ENCODE results near the gene YPEL1.
"Not testable (repeated sequence)": the region's sequence is repeated elsewhere in the genome, so short reads cannot be mapped to it uniquely, and the experiment has no call there.

YPEL1 gene

DNA sequence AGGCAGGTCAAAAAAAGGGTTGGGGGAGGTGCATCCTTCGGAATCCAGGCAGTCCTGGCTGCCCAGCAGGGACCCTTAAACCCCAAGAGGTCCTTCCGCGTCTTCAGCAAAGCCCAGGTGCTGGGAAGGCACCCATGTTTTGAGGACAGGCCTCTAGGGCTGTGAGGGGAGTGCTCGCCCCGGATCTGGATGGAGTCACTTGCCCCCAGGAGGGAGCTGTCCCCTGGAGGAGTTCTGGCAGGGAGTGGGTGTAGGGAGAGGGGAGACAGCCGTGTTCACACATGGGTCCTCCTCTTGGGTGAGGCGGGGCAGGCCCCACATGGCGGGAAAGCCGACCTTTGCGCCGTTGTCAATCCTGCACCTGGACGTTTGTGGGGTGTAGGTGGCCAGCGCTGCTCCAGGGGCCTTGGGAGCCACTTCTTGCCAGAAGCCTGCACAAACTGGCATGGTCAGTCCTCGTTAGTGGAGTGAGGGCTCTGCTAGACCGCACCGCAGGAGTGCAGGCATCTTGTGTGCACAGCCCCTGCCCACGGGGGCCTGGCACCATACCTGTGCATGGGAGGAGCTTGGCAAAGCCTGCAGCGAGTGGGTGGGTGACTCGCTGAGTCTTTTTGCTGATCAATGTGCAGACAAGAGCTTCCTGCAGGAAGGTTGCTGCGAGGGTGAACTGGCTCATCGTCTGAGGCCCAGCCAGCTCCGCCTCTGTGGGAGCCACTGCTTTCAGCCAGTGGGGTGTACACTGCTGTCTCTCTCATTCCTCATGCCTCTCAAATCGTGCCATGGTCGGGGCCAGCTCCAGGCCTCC is 53.8 kb downstream of the YPEL1 start:
- DNase-seq: no peak

GRCh38 chr22:21680830-21681565 is 54.6 kb downstream of the YPEL1 start:
- no peak for DNase-seq

DNA sequence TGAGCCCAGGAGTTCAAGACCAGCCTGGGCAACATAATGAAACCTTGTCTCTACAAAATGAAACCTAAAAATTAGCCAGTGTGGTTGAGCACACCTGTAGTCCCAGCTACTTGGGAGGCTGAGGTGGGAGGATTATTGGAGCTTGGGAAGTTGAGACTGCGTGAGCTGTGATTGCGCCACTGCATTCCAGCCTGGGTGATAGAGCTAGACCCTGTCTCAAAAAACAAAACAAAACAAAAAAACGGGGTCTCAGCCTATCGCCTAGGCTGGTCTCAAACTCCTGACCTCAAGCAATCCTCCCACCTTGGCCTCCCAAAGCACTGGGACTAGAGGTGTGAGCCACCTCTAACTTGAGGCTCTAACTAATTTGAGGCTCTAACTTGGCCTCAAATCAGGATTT is 56.2 kb downstream of the YPEL1 start:
- DNase-seq: no peak

GRCh38 chr22:21678842-21679241 is 56.8 kb downstream of the YPEL1 start:
- not testable (repeated sequence) for DNase-seq

- no peak for DNase-seq
Observed at GRCh38 chr22:21677606-21678443, 57.8 kb downstream of the YPEL1 start.

GRCh38 chr22:21674638-21675245 is 60.9 kb downstream of the YPEL1 start:
- DNase-seq: no peak

DNA sequence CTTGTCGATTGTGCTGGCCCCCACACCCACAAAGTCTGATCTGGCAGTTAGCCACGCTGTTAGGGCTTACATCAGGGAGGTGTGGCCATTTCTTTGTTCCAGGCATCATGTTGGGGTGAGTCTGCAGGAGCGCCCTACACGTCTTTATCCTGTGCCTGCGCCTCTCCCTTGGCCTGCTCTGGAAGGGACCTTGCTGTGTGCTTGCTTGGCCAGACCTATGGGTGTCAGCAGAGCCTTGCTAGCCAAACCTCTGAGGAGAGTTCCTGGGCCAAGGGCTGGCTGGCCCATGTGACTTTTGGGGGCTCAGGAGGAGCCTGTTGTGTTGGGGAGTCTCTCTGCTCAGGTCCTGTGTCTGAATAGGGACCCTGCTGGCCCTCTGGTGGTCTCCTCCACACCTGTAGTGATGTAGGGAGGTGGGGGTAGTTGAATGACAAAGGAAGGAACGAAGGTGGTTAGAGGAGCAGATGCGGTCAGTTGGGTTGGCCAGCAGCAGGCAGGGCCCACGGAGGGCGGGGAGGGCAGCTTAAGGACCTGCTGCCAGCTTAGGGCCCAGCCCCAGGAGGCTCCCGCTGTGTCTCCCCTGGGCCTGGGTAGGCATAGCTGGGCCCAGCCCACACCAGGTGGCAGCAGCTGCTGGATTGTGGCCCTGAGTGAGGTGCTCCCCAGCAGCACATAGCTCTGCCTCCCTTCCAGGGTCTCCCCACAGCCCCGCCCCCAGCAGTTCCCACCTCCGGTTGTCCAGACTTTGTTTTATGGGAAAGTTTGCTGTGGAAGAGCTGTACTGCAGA is 61.9 kb downstream of the YPEL1 start:
- DNase-seq: no peak

GRCh38 chr22:21672107-21672629 is 63.4 kb downstream of the YPEL1 start:
- no peak for DNase-seq

- DNase-seq: no peak
Observed at GRCh38 chr22:21669026-21669425, 66.6 kb downstream of the YPEL1 start.

GRCh38 chr22:21666786-21667185 is 68.8 kb downstream of the YPEL1 start:
- DNase-seq: no peak

- DNase-seq: no peak
Observed at GRCh38 chr22:21665047-21665851, 70.3 kb downstream of the YPEL1 start.

GRCh38 chr22:21663738-21664137 is 71.9 kb downstream of the YPEL1 start:
- DNase-seq: no peak

GRCh38 chr22:21661991-21662390 is 73.6 kb downstream of the YPEL1 start:
- no peak for DNase-seq

- DNase-seq: no peak
Observed at GRCh38 chr22:21660904-21661303, 74.7 kb downstream of the YPEL1 start.

DNA sequence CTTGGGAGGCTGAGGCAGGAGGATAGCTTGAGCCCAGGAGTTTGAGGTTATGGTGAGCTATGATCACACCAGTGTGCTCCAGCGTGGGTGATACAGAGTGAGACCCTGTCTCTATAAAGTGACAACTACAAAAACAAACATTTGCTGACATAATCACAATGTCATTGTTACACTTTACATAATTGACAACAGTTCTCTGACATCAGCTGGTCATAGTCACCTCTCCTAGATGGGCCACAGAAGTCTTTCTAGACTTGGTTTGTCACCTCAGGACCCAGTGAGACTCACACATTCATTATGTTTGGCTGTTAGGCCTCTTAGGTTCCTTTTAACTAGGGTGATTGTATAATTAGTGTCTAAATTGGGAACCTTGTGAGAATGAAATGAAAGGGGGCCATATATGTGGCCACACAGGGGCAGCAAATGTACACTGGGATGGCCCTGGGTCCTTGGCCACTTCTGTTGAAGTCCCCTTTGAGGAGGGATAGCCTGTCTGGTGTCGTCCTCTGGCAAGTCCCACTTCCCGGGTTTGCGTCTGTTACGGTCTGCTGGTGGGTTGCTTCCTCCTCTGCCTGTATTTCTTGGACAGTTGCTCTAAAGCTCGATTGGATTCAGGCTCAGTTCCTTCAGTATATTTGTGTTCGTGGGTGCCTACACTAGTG is 75.6 kb downstream of the YPEL1 start:
- DNase-seq: no peak

DNA sequence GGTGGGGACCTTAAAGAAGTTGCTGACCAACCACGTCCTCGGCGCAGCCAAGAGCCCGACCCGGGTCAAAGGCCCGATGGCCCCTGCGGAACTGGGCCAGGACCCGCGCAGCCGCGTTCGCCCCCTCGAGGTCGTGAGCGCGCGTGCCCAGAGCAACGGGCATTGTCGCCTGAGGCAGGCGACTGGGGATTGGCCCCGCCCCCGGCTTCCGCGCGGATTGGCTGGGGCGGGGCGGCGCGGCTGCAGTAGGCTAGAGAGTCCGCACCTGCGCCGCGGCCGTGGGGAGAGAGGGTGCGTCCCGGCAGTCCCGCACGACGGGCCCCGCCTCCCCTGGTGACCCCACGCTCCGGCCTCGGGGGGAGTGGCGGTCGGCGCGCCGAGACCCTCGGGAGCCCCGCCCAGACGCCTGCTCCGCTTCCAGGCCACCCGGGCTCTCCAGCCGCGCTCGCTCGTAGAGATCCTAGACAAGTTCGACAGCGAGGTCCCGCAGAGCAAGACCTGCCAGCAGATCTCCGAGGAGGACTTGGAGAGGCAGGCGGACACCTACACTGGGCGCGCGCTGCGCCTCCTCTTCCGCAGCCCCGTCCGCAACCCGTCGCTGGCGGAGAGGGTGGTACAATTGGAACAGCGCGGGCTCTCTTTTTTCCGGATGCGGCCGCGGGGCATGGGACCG is 78.1 kb downstream of the YPEL1 start:
- DNase-seq: peak; percentile 89

DNA sequence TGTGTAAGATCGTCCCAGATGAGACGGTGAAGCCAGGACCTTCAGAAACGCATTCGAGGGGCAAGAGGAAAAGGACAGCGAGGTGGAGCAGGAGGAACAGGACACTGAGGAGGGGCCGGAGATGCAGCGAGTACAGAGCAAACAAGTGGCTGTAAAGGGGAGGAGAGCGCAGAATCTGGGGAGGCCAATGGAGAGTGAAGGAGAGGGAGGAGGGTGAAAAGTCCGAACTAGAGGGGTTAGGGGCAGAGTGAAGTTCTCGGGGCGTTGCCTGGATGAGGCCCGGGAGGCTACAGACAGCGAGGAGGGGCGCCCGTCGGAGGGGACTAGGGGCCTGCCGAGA is 78.6 kb downstream of the YPEL1 start:
- no peak for DNase-seq

GRCh38 chr22:21652547-21653545 is 82.7 kb downstream of the YPEL1 start:
- DNase-seq: no peak
